ENCODE measurements around the gene WNT8A.

DNA sequence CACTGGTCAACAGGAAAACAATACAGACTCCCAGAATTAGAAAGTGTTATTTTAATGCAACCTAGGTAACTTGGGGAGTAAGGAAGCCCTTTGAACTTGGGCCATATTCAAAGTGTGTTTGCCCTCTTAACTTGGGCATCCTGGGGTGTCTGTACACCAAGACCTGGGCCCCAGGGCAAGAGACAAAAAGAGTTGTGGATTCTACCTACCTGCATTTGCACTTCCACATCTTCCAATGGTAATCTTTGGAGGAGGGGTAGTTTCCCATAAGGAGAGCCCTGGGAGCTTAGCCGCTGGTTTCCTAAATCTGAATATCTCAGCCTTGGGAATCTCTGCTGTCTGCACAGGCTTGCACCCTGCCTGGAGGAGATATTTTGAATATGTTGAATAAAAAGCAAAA, 8.5 kb downstream of the WNT8A start:
- TF ChIP-seq, protein P1, sequence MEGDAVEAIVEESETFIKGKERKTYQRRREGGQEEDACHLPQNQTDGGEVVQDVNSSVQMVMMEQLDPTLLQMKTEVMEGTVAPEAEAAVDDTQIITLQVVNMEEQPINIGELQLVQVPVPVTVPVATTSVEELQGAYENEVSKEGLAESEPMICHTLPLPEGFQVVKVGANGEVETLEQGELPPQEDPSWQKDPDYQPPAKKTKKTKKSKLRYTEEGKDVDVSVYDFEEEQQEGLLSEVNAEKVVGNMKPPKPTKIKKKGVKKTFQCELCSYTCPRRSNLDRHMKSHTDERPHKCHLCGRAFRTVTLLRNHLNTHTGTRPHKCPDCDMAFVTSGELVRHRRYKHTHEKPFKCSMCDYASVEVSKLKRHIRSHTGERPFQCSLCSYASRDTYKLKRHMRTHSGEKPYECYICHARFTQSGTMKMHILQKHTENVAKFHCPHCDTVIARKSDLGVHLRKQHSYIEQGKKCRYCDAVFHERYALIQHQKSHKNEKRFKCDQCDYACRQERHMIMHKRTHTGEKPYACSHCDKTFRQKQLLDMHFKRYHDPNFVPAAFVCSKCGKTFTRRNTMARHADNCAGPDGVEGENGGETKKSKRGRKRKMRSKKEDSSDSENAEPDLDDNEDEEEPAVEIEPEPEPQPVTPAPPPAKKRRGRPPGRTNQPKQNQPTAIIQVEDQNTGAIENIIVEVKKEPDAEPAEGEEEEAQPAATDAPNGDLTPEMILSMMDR (IDR thresholded peaks at IDR 0.05): no peak
- no peak for TF ChIP-seq POLR2AphosphoS5 (IDR thresholded peaks at IDR 0.05)
- no peak for TF ChIP-seq EP300 (IDR thresholded peaks at IDR 0.05; ENCODE audit: low read depth)

Measured in transverse colon (tissue), 4 donors.